ENCODE results near the gene LMTK2.

Gene LMTK2

GRCh38 chr7:98162758-98163157, 56.1 kb downstream of the LMTK2 start:
- H3K9me3 ChIP-seq (ENCODE audit: insufficient read depth, low read length): no peaks in the 10 kb centered on the region
- H3K27me3 ChIP-seq (ENCODE audit: low read length): no peaks in the 10 kb centered on the region
- H3K4me3 ChIP-seq (ENCODE audit: insufficient read depth, low read length, poor library complexity, severe bottlenecking): no peak overlapping the region
- no peaks in the 10 kb centered on the region for H3F3A ChIP-seq (ENCODE audit: insufficient read depth)
- no peaks in the 10 kb centered on the region for H3K79me2 ChIP-seq (ENCODE audit: insufficient read depth, low read length)
- H3K9me2 ChIP-seq (replicated peaks; ENCODE audit: insufficient read depth, low read length): no peaks in the 10 kb centered on the region
- H3K9ac ChIP-seq (ENCODE audit: low read length): no peak overlapping the region
- TF ChIP-seq EZH2phosphoT487 (conservative IDR thresholded peaks at IDR 0.05; ENCODE audit: low read length) (no peak), CTCF (IDR thresholded peaks at IDR 0.05; ENCODE audit: insufficient read depth, low read length, poor library complexity, severe bottlenecking) (no peak)
- H3K4me2 ChIP-seq (ENCODE audit: low read depth, low read length, poor library complexity, severe bottlenecking): no peak overlapping the region
- no peak overlapping the region for H2AFZ ChIP-seq (ENCODE audit: low read depth, low read length, severe bottlenecking)
- no peak overlapping the region for H3K27ac ChIP-seq (ENCODE audit: low read depth, low read length)
- no peaks in the 10 kb centered on the region; the same call in 1 of the 2 replicates for H3K36me3 ChIP-seq (ENCODE audit: low read length)
- H4K20me1 ChIP-seq (ENCODE audit: low read depth, low read length): no peaks in the 10 kb centered on the region

- no peak overlapping the region for H3K4me3 ChIP-seq (ENCODE audit: insufficient read depth, low read length, poor library complexity, severe bottlenecking)
- H3K9me2 ChIP-seq (replicated peaks; ENCODE audit: insufficient read depth, low read length): no peaks in the 10 kb centered on the region
- TF ChIP-seq CTCF (IDR thresholded peaks at IDR 0.05; ENCODE audit: insufficient read depth, low read length, poor library complexity, severe bottlenecking) (no peak), EZH2phosphoT487 (conservative IDR thresholded peaks at IDR 0.05; ENCODE audit: low read length) (no peak)
- no peaks in the 10 kb centered on the region for H3K9me3 ChIP-seq (ENCODE audit: insufficient read depth, low read length)
- no peak overlapping the region for H3K4me2 ChIP-seq (ENCODE audit: low read depth, low read length, poor library complexity, severe bottlenecking)
- no peaks in the 10 kb centered on the region for H3K27me3 ChIP-seq (ENCODE audit: low read length)
- no peaks in the 10 kb centered on the region for H3F3A ChIP-seq (ENCODE audit: insufficient read depth)
- H4K20me1 ChIP-seq (ENCODE audit: low read depth, low read length): no peaks in the 10 kb centered on the region
- no peaks in the 10 kb centered on the region for H3K79me2 ChIP-seq (ENCODE audit: insufficient read depth, low read length)
- H3K27ac ChIP-seq (ENCODE audit: low read depth, low read length): no peak overlapping the region
- H3K36me3 ChIP-seq (ENCODE audit: low read length): no peaks in the 10 kb centered on the region
- no peak overlapping the region for H3K9ac ChIP-seq (ENCODE audit: low read length)
- H2AFZ ChIP-seq (ENCODE audit: low read depth, low read length, severe bottlenecking): no peak overlapping the region
These were observed 56.6 kb downstream of the LMTK2 start for GRCh38 chr7:98163269-98163668.

GRCh38 chr7:98163704-98164494, 57.2 kb downstream of the LMTK2 start:
- Histone ChIP-seq H3K4me2 (ENCODE audit: low read depth, low read length, poor library complexity, severe bottlenecking) (no peak overlapping the region), H3K9me3 (ENCODE audit: insufficient read depth, low read length) (no peaks in the 10 kb centered on the region), H3K9me2 (replicated peaks; ENCODE audit: insufficient read depth, low read length) (no peaks in the 10 kb centered on the region), H2AFZ (ENCODE audit: low read depth, low read length, severe bottlenecking) (no peak overlapping the region), H4K20me1 (ENCODE audit: low read depth, low read length) (no peaks in the 10 kb centered on the region), H3K27ac (ENCODE audit: low read depth, low read length) (no peak overlapping the region), H3K36me3 (ENCODE audit: low read length) (no peaks in the 10 kb centered on the region), H3K27me3 (ENCODE audit: low read length) (no peaks in the 10 kb centered on the region), H3K9ac (ENCODE audit: low read length) (no peak overlapping the region), H3K4me3 (ENCODE audit: insufficient read depth, low read length, poor library complexity, severe bottlenecking) (no peak overlapping the region), H3K79me2 (ENCODE audit: insufficient read depth, low read length) (no peaks in the 10 kb centered on the region), H3F3A (ENCODE audit: insufficient read depth) (no peaks in the 10 kb centered on the region)
- no peak for TF ChIP-seq EZH2phosphoT487 (conservative IDR thresholded peaks at IDR 0.05; ENCODE audit: low read length)
- no peak for TF ChIP-seq CTCF (IDR thresholded peaks at IDR 0.05; ENCODE audit: insufficient read depth, low read length, poor library complexity, severe bottlenecking)

Measured in SU-DHL-6 (cell line).